Spinal cord (tissue), 10 donors: ENCODE results near the gene GALNT13. TPM values are rescaled to one million over a fixed set of nuclear protein-coding genes. Genes with fewer than 3 reads are reported as not detected.

Experiments used
- DNase-seq, 6 donors: peaks; one replicate each; pipeline versions ENCODE4 v3.0.0 to v3.0.0-alpha.2; 2013 to 2015; ENCODE audit warnings: low spot score in 6 of 6, low read depth in 4 of 6
- H3K27ac ChIP-seq: one replicate; pipeline ENCODE4 v1.5.1; 2013; ENCODE audit warnings: low read depth, low read length, control low read depth
- H3K27me3 ChIP-seq: one replicate; pipeline ENCODE4 v1.6.1; 2013; ENCODE audit warnings: low read length; ENCODE audit not compliant: control insufficient read depth, insufficient read depth
- H3K36me3 ChIP-seq: one replicate; pipeline ENCODE4 v1.6.1; 2013; ENCODE audit warnings: low read length; ENCODE audit not compliant: control insufficient read depth, insufficient read depth
- H3K4me1 ChIP-seq: one replicate; pipeline ENCODE4 v1.6.1; 2013; ENCODE audit warnings: low read length; ENCODE audit not compliant: control insufficient read depth, insufficient read depth
- H3K4me3 ChIP-seq: one replicate; pipeline ENCODE4 v1.5.1; 2013; ENCODE audit warnings: low read depth, low read length, control low read depth
- H3K9me3 ChIP-seq: one replicate; pipeline ENCODE4 v1.6.1; 2013; ENCODE audit warnings: low read length; ENCODE audit not compliant: control insufficient read depth, insufficient read depth
- WGBS: methylation state at CpG from one replicate; pipeline ENCODE4 v1.1.5; 2013; ENCODE audit warnings: missing lambda C conversion rate; ENCODE audit not compliant: insufficient coverage; 5-methylcytosine and 5-hydroxymethylcytosine counted together
- polyA plus RNA-seq, 2 donors: library from polyadenylated mRNA; unstranded; fragments of 120-200 nt; gene quantifications; one replicate each; pipeline ENCODE4 v1.2.1, GENCODE V29; 2013; ENCODE audit not compliant: insufficient read length in 2 of 2
- total RNA-seq, 2 donors: library from RNA; depleted of rRNA in 1 of 2; stranded (reverse); fragments of 120-200 nt in 1 of 2; fragments of >200 nt in 1 of 2; gene quantifications; one replicate each; pipeline versions ENCODE4 v1.2.3 to v1.2.4, GENCODE V29; 2013 to 2014
- donor health status: healthy.

Gene GALNT13
- total and polyA plus RNA-seq, 4 donors, result 21.6 to 55.6 (median 33.7) TPM

DNA sequence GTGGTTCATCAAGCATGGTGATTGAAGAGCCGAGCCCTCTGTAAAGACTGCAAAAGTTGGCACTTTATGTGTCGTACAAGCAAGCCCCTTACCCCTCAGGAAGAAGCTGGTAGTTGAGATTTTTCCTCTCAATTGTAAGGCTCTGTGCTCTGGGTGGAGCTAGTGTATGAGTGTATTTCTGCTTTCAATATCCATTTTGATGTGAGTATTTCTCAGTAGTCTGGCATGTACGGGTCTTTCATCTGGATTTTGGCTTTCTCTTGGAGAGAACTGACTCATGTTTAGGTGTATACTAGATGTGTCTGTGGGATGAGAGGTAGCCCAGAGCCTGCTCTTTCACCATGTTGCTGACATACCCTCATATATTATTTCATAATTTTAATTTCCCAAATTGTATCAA lies 420.2 kb downstream of the GALNT13 start:
- H3K9me3 ChIP-seq, result peaks cover 6% of the 10 kb centered on the region
- H3K4me1 ChIP-seq, result no peaks in the 10 kb centered on the region
- no peak for DNase-seq
- H3K27ac ChIP-seq, result no peak overlapping the region
- no peak overlapping the region for H3K4me3 ChIP-seq
- no peaks in the 10 kb centered on the region for H3K27me3 ChIP-seq
- H3K36me3 ChIP-seq, result peaks cover 3% of the 10 kb centered on the region
- no CpG with 5 or more reads among the region's 3 CpGs for WGBS

GRCh38 chr2:154293864-154294263 lies 422.1 kb downstream of the GALNT13 start:
- no peaks in the 10 kb centered on the region for H3K27me3 ChIP-seq
- no peak for DNase-seq
- no peak overlapping the region for H3K4me3 ChIP-seq
- peaks cover 3% of the 10 kb centered on the region for H3K36me3 ChIP-seq
- H3K27ac ChIP-seq, result no peak overlapping the region
- H3K9me3 ChIP-seq, result peaks cover 2% of the 10 kb centered on the region
- H3K4me1 ChIP-seq, result no peaks in the 10 kb centered on the region

GRCh38 chr2:154306266-154306970 lies 434.7 kb downstream of the GALNT13 start:
- Histone ChIP-seq H3K27me3 (no peaks in the 10 kb centered on the region), H3K4me1 (no peaks in the 10 kb centered on the region), H3K9me3 (peaks cover 2% of the 10 kb centered on the region), H3K4me3 (no peak overlapping the region), H3K36me3 (no peaks in the 10 kb centered on the region), H3K27ac (no peak overlapping the region)
- WGBS, result no CpG with 5 or more reads among the region's 3 CpGs
- DNase-seq, result no peak

DNA sequence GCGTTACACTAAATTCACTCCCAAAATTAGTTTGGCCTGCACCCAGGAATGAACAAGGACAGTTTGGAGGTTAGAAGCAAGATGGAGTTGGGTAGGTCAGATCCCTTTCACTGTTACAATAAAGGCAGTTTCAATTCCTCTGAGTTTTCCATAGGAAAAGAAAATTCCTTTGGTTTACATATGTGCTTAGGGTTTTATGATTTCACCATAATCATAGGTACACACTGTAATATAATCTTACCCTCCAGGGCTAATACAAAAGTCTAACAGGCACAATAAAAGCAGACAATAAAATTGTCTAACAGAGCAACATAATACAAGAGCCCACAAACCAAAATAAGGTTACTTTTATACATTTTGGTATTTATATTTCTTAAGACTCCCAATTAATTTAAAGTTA lies 435.3 kb downstream of the GALNT13 start:
- no peak overlapping the region for H3K27ac ChIP-seq
- no peak for DNase-seq
- no CpG with 5 or more reads among the region's 1 CpG for WGBS
- H3K4me3 ChIP-seq, result no peak overlapping the region
- H3K4me1 ChIP-seq, result no peaks in the 10 kb centered on the region
- H3K9me3 ChIP-seq, result peaks cover 2% of the 10 kb centered on the region
- H3K27me3 ChIP-seq, result no peaks in the 10 kb centered on the region
- no peaks in the 10 kb centered on the region for H3K36me3 ChIP-seq

GRCh38 chr2:154324601-154325000 lies 452.9 kb downstream of the GALNT13 start:
- no peak for DNase-seq
- no peaks in the 10 kb centered on the region for H3K9me3 ChIP-seq
- WGBS, result 67% methylated on average over 1 of the region's 2 CpGs
- no peak overlapping the region for H3K27ac ChIP-seq
- no peaks in the 10 kb centered on the region for H3K36me3 ChIP-seq
- H3K4me1 ChIP-seq, result no peaks in the 10 kb centered on the region
- no peak overlapping the region for H3K4me3 ChIP-seq
- H3K27me3 ChIP-seq, result no peaks in the 10 kb centered on the region

GRCh38 chr2:154329510-154329909 lies 457.8 kb downstream of the GALNT13 start:
- Histone ChIP-seq H3K4me3 (no peak overlapping the region), H3K27ac (no peak overlapping the region), H3K9me3 (no peaks in the 10 kb centered on the region), H3K4me1 (no peaks in the 10 kb centered on the region), H3K36me3 (no peaks in the 10 kb centered on the region), H3K27me3 (no peaks in the 10 kb centered on the region)
- DNase-seq, result no peak
- no CpG with 5 or more reads among the region's 1 CpG for WGBS

- no peak overlapping the region for H3K4me3 ChIP-seq
- no peak overlapping the region for H3K27ac ChIP-seq
- no peaks in the 10 kb centered on the region for H3K9me3 ChIP-seq
- WGBS, result no CpG with 5 or more reads among the region's 1 CpG
- H3K4me1 ChIP-seq, result no peaks in the 10 kb centered on the region
- H3K27me3 ChIP-seq, result no peaks in the 10 kb centered on the region
- H3K36me3 ChIP-seq, result no peaks in the 10 kb centered on the region
- DNase-seq, result peak in 1 of 6 donors; percentile 19
Measured at GRCh38 chr2:154331784-154332183, 460.1 kb downstream of the GALNT13 start.

DNA sequence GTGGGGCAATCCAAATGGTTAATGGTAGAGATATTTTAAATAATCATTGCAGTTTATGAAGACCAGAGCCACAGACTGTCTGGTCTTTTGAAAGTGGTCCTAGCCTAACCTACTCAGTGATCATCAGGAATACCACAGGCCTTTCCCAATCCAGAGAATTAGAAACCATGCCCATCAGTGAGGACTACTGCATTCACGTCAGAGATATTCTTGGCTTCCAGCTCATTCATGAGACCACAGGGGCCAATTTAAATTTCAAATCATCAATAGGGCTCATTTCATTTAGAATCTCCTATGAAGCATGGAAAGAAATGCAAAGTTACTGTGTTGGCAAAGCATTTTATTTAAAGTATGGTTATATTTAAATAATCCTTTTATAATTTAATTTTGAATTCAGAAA lies 464.5 kb downstream of the GALNT13 start:
- Histone ChIP-seq H3K27ac (no peak overlapping the region), H3K36me3 (no peaks in the 10 kb centered on the region), H3K27me3 (no peaks in the 10 kb centered on the region), H3K9me3 (no peaks in the 10 kb centered on the region), H3K4me3 (no peak overlapping the region), H3K4me1 (no peaks in the 10 kb centered on the region)
- DNase-seq, result peak in 1 of 6 donors; percentile 27
- no CpG with 5 or more reads among the region's 1 CpG for WGBS

GRCh38 chr2:154338352-154338967 lies 466.7 kb downstream of the GALNT13 start:
- Histone ChIP-seq H3K36me3 (no peaks in the 10 kb centered on the region), H3K4me1 (no peaks in the 10 kb centered on the region), H3K9me3 (no peaks in the 10 kb centered on the region), H3K27ac (no peak overlapping the region), H3K27me3 (no peaks in the 10 kb centered on the region), H3K4me3 (no peak overlapping the region)
- DNase-seq, result no peak
- WGBS, result no CpG with 5 or more reads among the region's 3 CpGs

- Histone ChIP-seq H3K9me3 (no peaks in the 10 kb centered on the region), H3K4me3 (no peak overlapping the region), H3K36me3 (no peaks in the 10 kb centered on the region), H3K27ac (no peak overlapping the region), H3K27me3 (no peaks in the 10 kb centered on the region), H3K4me1 (no peaks in the 10 kb centered on the region)
- no peak for DNase-seq
Measured at GRCh38 chr2:154343282-154343681, 471.6 kb downstream of the GALNT13 start.
